Occipital lobe (tissue), 2 donors: ENCODE data around the gene KLF7. TPM values are rescaled to one million over a fixed set of nuclear protein-coding genes. Genes with fewer than 3 reads are reported as not detected.
A peak's percentile ranks its signal among the peaks of the same experiment; 100 is the strongest.

Experiments
- DNase-seq: peaks from one replicate; lab custom pipeline; 2025; lab: John Stamatoyannopoulos, UW
- total RNA-seq: library from RNA; depleted of rRNA; stranded (reverse); fragments of >200 nt; gene quantifications from one replicate; pipeline ENCODE4 v1.2.3, GENCODE V29; 2014

The KLF7 gene
- 69.7 TPM for total RNA-seq

DNA sequence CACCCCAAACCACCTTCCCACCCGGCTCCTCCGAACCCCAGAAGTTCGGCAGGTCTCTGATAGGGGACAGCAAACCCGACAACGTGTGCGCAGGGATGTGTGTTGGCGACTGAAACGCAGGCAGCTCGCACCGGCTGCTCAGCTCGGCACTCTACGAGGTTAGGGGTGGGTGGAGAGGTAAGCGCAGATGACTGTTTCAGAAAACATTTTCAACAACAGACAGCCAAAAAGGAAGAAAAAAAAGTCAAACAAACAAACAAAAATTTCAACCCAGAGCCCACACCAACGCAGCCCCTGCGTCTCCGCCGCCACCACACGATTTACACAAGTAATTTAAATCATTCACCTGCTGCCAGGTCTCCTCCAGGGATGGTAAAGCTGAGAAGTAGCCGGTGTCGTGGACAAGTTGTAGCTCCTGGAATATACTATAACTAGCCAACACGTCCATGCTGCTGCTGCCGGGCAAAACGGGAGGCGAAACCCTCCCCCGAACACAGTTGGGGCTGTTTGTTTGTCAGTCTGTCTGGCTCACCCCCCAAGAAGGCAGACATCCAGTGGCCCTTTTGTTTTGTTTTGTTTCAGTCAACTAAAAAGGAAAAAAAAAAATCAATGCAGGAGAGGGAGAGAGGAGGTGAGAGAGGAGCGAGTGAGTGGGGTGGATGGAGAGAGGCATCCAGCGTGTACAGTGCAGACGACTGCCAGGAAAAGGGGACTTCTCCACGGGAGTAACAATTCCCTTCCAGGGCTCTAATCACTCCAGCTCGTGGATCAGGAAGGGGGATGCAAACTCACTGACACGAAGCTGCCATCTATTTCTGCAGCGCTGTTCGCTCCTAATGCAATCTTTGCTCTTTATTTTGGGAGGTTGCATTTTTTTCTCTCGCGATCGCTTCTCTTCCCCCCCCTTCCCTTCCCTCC, at the start of gene KLF7:
KLF7 (minus strand) TSS at position 828 of the 918 bp plus-strand sequence; CDS start at position 448, 380 bp downstream.
- peak; percentile 54 for DNase-seq

DNA sequence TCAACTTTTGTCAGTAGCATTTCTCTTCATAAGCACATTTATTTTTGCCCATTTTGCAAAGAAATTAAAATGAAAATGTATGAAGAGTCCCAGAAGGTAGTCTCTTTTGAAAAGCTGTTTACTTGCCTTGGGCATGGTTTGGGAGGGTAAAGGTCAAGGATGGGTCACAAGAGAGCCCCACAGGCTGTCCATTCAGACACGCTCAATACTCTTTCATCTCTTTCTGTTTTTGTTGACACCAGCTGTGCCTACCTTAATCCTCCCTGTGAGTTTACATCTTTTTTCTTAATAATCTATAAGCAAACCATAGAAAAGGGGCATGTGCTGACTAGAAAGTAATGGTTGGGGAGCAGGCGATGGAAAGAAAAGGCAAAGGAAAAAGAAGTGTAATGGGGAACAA, 49.6 kb upstream of the KLF7 start:
- DNase-seq, result no peak

DNA sequence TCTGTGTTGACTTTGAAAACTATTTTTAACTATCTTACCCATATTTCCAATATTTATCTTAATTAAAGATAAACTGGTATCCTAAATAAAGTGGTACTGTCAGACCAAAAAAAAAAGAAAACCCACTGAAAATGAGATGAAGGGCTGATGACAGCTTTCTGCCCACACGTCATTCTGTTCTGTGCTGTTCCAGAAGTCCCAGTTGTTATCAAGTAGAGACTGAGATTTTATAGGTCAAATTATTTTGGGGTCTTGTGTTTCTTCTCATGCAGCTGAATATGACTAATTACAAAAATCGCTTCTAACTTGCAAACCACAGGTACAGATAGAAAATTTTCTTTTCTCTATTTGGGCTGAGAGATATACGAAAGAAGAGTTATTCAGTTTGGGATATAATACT, 48.7 kb upstream of the KLF7 start:
- DNase-seq, result no peak

DNA sequence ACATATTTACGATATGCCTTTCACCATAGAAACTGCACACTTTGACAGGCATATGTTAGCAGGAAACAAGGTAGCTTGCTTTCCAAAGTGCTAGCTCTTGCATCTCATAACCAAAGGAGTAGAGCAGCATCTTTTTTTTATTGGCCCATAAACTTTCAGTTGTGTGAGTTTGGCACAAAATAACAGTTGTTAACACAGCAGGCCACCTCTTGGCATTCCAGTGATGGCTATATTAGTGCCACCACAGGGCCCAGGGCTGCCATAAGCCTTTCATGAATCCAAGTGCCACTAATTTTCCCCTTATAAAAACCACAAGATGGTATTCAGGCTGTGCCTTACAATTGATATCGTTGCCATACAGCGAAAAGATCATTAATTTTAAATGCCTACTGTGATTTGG, 40.3 kb upstream of the KLF7 start:
- DNase-seq, result no peak

DNA sequence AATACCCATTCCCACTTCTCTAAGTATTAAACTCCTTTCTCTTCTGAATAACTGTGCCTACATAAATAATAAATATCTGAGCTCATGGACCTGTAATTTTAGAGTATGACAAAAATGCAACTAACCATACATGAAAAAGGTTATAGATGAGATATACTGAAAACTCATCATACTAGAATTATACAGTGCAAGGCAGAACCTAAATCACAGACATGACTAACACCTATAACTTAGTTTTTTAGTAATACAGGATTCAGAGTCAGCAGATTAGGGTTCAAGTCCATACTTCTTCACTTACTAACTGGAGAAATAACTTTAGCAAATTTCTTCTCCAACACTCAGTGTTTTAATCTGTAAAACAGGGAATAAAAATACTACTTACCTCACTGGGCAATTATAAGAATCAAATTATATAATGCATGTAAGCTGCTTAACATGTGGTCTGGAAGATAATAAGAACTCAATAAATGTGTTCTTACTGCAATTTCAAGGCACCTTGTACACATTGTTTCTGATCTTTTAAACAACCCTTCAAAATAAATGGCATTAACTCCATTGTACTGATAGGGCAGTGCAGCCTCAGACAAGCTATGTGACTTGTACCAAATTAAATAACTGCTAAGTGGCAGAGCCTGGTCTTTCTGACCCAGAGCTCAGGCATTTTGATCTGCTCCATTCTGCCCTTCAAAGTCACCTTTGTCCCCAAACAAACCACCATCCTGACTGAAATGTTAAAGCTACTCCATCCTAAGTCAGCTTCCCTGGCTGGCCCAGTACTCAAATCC, 39.6 kb upstream of the KLF7 start:
- DNase-seq, result no peak

DNA sequence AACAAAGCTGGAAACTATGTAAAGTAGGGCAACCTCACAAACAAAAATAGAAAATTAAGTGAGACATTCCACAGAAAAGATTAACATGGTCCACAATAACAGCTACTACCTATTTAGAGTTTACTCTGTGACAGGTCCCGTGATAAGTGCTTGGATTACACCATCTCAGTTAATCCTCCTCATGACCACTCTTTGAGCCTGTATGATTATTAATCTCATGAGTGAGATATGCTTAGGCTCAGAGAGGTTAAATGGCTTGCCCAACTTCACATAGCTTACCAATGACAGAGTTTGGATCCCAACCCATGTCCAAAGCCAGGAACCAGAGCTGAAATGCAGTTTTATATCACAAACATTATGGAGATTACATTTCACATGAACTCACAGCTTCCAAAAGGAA, 37.3 kb upstream of the KLF7 start:
- no peak for DNase-seq

DNA sequence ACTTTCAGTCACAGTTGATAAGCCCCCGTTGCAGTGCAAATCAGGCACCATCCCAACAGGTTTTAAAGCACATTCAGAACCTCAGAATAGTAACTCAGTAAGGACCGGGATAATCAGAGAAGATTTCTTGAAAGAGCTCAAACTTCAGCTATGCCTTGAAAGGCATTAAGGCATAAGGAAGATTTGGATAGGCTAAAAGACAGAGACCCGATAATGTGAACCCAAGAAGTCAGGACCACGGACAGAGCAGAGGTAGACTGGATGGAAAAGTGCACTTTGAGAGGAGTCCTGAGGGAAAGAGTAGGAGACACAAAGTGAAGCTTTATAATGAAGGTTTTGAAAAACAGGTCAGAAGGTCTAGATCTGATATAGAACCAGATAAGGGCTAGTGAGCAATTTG, 36.9 kb upstream of the KLF7 start:
- DNase-seq, result no peak

DNA sequence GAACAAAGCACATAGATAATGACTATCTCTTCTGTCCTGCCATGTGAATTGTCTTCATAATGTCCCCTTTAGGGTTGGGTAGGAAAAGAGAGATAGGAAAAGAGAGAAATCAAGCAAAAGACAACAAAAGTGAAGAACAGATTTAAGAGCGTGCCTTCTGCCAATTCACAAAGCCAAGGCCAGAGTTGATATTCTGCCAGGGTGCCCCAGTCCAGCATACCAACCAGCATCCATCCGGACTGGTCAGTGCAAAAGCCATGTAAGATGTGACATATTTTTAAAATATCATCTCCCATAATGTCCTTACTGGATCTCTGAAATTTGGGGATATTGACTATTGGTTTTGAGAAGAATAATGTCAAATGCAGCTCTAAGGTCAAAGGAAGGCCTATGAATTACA, 35.7 kb upstream of the KLF7 start:
- DNase-seq, result no peak

DNA sequence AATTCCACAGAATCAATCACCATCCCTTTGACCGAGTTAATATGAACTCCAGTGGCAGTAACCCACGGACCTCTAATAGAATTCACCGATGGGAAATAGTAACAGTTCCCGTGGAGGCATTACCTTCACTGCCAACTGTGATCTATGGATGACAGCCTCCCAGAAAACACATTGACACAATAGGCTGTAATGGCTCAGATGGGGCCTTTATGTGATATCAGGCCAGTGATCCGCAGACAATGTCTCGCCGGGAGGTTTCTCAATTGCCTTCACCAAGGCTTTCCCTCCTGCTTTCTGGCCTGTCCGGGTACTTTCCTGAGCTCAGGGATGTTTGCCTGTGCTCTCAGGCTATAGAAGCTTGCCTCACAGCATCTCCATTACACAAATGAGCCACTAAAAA, 34.4 kb upstream of the KLF7 start:
- DNase-seq, result no peak

DNA sequence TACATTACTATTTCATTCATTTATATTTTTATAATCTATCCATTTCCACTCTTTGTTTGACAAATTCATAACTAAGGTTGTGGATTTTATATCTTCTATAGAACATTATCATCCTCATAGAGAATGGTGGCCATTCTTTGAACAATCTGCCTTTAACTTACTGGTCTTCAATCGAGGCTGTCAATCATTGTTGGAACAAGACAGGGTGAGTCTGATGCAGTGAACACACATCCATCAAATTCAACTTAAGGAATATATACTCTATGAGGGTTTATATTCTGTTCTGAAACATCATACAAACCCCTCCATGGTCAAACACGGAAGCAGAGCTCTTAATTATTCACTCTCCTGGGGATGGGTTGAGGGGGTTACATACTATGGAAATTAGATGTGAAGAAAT, 28.3 kb upstream of the KLF7 start:
- DNase-seq, result no peak

DNA sequence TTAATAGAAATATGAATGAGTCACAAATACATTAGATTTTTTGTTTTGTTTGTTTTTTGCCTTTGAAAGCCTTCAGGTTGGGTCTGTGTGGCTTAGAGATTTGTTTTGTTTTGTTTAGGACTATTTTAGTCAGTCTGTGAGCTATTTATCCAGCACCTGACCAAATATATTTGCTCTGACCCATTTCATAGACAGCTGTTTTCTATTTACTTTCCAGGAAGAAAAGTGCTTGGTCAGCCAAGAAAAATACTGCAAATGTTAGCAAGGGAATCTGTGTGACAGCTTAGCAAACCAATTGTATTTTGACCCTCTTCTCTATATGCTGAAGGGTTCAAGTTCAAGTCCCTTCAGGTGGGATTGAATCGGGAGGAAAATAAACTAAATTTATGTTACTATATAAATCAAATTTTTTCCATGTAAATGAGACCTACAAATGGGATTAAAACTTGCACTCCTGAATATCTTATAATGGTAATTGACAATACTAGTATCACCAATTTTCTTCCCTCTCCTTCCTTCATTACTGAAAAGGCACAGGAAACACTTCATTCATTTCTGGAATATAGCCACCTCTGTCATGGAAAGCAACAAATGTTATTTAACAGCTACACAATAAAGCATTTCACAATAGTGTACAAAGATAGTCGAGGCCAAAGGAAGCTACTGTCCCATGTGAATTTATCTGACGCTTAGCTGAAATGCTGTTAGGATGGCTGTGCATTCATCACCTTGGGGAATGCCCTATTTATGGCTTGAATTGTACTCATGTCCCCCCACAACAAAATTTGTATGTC, 23.1 kb upstream of the KLF7 start:
- DNase-seq, result no peak

DNA sequence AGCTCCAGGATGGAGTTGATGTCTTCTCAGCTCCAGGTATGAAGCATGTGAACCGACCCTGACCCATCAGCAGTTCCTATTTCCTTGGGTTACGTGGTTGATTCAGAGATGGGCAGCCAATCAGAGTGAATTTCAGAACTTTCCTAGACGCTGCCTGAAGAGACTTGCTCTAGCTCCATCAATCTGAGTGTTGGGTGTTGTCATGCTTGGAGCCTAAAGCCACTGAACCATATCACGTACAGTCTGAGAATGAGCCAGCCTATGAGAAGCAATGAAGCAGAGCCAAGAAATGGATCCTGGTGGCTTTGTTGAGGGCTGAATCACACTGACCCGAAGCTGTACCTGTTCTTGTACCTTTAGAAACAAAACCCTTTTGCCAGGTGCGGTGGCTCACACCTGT, 19.6 kb upstream of the KLF7 start:
- DNase-seq, result no peak

DNA sequence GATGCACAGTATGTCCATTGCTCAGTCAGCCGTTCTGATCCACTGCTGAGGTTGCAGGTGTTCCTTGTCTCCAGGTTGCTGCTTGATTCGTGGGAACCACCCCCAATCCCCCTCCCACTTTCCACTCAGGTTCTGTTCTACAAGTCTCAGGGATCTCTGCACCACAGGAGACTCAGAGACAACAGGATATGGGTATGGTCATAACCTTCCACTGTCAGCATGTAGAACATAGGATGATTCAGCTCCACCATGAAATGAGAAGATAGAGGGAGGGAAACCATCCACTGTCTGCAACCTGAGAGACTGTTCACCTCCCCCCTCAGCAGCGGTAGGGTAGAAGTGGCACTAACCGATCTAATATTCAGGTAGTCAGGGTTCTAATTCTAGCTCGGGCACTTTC, 19.0 kb upstream of the KLF7 start:
- DNase-seq, result no peak

DNA sequence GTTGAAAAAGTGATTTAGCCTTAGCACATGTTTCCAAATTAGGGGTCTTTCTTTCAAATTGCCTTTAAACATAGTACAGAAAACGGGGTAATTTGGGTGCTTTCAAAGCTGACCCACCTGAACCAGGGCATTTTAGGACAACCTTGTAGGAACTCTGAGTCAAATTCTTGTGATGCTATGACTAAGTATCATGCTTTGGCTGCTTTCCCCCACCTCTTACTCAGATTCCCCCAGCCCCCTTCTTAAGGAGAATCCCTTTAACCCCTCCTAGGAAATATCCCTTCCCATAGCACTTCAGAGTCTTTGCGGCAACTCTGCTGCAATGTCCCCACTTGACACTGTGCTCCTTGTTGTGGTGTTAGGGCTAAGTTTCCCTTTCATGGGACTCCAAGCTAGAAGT, 18.6 kb upstream of the KLF7 start:
- no peak for DNase-seq

DNA sequence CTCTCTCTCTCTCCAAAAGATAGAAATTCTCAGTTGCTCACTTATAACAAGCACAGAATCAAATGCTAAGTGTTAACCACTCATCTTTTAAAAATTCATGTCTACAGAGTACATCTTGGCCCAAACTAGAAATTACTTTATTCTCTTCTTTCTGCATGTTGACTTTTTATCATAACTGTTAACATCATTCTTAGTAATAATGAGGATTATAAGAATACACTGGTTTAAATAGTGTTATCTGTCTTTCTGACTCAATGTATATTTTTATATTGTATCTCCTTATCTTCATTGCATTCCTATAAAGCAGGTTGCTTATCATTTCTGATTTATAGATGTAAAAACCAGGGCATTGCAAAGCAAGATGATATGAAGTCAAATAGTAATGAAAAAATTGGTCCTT, 17.8 kb upstream of the KLF7 start:
- no peak for DNase-seq

DNA sequence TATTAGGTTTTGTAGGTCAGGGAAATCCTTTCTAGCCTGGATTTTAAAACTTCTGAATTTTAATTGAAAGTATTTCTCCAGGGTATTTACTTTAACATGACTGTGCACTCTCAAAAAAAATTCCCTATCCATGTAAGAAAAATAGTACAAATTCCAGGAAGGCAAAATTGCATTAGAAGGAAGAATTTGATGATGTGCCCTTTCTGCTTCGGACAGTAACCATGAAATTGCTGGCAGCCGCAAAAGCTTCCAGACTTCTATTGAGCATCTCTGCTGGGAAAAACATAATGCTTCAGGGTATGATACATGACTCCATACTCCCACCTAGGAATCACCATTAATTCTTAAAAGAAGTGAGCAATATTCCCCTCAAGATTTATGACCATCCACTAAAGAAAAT, 17.2 kb upstream of the KLF7 start:
- no peak for DNase-seq

DNA sequence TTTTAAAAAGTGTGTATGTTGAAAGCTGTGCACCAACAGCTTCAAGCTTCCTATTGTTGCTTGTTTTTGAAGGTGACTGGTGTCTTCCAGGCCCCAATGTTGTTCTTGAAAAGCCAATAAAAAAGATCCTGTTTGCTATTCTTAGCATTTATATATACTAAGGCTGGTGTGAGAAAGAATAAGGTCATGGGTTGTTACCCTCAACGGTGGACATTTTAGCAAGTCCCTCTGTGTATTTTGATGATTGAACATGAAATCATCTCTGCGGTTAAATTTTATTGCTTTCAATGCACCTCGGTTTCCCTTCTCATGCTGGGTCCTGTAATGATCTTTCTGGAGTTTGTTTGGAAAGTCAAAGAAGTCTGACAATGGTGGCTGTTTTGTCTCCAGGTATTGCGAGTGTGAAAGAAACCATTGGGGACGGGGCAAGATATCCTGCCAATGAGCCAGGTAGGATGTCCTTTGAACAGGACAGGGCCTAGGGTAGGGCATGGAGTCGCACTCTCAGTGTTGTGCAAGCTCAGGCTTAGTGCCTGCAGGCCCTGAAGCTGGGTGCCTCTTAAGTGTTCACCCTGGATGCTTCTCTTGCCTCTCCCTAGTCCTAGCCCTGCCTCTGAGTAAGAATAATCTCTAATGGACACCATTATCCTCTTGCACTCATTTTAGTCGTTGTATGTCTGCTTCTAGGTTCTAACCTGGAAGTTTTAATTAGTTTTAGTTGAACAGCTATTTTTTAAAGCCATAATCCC, 16.0 kb upstream of the KLF7 start:
- no peak for DNase-seq

DNA sequence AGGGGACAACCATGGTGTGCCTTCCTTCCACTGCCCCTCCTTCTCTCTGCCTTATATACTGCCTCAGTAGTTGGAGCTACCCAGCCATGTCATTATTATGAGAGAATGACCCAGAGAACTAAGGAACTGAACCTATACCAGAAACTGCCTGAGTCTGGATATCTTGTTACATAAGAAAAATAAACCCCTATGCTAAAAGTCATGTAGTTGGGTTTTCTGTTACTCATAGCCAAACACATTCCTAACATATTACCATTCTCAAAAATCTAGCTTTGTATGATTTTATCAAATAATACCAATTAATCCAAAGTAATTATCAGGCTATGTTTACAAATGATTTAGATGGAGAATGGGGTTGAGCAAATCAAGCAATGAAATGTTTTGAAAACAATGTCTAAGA, 15.0 kb upstream of the KLF7 start:
- no peak for DNase-seq

DNA sequence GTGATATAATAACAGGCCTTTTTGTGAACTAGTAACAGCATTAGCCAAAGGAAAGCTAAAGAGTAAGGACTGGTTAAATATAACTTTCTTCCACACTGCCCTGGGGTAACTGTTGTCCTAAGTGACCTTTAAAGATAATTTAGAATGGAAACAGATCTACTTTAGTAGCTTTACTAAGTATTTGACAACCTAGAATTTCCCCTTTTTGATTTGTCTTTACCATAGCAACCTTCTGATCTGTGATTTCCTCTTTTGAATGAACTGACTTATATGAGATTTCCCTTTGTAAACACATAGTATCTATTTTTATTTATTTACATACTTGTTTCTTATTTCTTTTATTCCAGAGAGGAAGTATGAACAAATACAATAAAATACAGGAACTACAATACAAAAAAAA, 10.5 kb upstream of the KLF7 start:
- no peak for DNase-seq

DNA sequence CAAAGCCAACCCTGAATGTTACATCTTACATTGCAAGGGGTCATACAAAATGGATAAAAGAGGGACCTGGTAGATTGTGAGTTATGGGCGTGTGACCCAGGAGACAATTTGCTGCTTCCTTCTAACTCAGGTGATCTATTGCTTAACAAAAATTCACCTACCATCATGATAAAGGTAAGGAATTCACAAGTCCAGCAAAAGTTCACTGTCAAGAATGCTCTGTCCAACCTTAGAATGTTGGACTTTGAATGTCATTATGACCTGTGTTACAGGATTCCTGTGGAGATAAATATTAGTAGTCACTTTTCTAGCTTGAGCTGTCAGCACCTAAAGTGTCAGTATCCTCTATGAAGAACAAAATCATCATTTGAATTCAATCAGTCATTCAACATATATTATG, 7.9 kb upstream of the KLF7 start:
- no peak for DNase-seq
